HG03060 (cell line): ENCODE measurements around the gene ARPC2.

Experiments used
- ATAC-seq: cut with Tn5 transposase; IDR thresholded peaks from one replicate; pipeline ENCODE4 v1.9.1; 2021; ENCODE audit warnings: low read depth, moderate number of reproducible peaks; ENCODE audit not compliant: unreplicated experiment

Gene ARPC2

DNA sequence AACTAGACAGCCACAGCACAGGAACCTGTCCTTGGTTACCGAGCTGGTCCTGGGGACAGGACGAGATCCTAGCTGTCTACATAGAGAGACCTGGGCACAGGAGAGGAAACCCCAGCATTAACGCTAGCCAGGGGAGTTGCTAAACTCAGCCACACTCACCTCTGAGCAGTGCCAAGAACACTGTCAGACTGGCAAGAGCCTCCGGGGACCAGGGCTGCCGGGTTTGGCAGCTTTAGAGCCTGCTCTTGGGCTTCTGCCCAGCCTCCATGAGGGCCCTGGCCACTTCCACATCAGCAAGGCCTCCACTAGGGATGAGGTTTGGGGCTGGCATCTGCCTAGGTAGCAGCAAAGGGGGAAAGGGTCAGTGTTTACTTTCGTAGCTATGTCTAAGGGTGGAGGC, 68.6 kb downstream of the ARPC2 start:
- ATAC-seq, result no peak

DNA sequence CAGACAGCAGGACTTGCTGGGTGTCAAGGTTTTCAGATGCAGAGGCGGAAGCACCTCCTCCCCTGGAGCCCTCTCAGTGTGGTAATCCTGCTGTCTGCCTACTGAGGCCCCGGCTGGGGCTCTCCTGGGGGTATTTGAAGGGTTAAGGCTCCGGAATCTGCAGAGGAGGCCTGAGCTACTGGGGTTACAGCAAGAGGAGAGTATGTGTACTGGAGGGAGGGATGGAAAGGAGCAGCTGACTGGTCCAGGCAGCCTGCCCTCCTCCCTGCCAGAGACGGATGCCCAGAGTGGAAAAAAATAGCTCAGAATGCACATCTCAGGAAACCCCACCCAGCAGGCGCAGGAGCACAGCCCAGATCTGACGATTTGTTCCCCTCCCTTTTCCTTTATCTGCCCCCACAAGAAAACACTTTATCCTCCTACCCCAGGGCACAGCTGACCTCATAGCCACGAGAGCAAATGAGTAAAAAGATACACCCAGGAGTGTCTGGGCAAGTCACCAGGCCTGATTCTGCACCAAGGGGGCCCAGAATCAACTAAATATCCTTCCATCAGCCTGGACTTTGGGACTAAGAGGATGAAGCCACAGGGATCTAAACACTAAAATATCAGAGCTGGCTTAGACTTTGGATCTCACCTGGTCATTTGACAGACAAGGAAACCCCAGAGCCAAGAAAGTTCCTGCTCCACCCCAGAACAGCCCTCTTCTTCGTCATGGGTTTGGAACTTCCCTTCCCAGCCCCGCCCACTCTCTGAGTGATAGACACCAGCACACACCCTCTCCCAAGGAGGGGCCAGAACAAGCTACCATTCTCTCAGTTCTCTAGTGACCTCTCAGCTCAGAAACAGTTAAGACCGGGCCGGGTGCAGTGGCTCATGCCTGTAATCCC, 69.8 kb downstream of the ARPC2 start:
- ATAC-seq, result no peak

DNA sequence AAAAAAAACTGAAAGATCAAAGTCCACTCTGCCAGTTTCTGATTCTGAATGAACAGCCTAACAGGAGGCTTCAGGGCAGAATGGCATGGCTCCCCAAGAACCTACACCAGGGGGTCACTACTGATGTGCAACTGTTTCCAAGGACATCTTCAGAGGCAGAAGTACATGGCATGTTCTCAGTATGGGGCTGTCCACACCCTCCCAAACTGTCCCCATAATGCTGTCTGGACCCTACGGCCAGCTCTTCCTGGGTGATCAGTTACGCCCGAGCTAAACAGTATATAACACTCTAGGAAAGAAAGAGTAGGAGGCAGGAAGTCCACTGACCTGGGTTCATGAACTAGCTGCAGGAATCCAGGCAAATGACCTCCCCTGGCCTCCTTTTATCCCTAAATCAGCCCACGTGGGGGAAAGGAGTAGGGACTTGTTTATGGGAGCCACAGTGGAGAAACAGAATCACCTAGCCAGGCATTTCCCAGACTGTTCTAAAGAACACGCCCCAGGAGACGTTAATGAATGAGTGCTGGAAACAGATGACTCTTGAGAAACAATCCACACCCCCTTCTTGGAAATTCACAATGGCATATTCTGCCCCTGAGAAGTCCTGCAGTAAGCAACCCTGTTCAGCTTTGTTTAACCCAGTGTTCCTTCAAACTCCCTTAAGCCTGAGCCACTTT, 72.8 kb downstream of the ARPC2 start:
- no peak for ATAC-seq

DNA sequence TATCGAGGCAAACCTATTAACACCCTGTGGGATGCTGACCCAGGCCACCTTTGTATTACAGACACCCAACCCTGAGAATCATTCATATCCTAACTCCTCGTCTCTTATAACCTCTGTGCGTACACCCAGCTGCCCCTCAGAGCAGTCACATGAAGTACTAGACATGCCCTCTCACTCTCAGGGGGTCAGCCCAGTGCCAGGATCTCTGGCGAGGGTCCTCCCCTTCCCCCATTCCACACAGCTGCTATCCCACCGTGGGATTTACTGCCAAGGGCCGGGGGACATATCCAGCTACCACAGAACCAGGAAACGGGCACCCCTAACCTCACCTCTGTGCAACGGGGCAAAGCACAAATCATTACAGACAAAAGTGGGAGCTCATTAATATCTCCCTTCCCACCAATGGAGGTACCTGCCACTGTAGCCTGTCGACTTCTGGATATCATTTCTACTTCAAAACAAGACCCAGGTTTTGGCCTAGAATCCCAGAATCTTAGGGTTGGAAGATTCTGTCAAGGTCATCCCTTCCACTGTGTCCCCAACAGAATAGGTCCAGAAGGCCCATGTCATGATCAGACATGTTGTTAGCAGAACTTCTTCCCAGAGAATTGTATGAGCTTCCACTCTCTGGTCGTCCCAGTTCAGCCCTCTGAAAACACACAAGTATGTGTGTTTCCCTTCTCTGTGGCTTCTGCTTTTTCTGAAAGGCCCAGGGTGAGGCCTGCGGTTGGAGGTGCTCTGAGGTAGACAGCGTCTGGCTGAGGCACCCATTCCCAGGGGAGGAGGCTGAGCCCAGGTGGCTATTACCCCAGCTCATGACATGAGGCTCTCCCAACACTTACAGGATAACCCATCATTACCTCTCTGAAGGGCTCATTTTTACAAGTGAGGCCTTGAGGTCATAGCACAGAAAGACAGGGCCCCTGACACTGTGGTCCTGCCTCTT, 73.6 kb downstream of the ARPC2 start:
- peak; percentile 37 for ATAC-seq

DNA sequence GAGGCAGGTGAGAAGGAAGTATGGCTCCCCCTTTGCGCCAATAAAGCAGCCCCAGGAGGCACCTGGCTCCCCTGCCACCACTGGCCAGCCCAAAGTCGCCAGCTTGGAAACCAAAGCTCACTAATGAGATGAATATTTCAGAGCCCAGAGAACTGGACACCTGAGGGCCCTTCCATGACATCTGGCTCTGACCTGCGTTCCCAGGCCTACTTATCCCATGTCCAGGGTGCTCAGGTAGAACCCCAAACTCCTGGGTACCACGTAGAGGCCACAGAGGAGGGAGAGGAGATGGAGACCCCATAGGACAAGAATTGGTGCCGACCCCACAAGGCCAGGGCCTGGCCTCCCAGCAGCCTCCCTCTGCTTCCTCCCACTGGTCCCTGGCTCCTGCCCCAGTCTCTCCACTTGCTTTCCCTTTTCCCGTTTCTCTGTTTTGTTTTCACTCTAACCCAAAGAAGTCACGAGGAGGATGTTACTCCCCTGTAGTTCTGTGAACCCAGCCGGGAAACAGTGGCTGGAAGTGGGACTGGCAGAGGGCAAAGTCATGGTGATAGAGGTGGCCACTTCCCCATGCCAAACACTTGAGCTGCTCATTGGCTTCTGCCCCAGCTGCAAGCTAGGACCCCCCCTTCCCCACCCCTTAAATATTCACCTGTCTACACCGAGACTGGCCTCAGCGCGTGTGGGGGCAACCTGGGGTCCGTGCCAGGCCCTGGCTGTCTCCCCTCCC, 74.5 kb downstream of the ARPC2 start:
- ATAC-seq, result no peak

DNA sequence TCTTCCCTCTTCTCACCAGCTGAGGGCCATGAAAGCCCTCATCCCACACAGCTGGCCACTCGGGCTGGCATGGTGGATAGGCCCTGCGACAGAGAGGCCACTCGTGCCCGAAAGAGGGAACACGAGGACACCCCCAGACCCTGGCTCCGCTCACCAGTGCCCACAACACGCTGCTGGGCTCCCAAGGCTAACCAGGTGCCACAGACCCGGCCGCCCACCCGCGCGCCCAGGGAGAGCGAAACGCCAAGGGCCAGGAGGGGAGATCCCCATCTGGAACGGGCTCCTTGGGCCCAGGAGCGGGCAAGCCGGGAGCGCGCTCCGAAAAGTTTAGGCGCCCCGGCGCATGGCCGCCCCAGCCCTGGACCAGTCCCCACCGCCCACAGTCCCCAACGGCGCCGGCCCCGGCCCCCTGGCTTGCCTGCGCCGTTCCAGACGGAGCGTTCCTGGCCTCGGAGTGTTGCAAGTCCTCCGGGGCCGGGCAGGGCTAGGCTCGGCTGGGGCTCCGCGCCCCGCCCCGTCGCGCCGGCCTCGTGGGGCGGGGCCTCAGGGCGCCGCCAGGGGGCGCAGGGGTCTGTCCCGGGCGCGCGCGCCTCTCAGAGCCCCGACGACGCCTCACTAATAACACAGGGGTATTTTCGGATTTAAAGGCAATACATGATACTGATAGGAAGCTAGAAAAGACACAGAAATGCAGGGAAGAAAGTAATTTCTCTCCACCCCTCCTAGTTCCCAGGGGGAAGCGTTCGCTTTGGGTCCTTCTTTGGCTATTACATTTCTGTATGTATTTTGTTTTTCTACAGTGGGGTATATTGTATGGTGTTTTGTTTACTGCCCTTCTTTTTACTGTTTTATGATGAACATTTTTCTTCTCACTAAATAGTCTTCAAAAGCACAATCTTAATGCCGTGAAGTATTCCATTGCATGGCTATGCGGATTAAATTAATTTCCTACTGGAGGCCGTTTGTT, 75.3 kb downstream of the ARPC2 start, which contains the start of gene TMBIM1:
TSS of gene TMBIM1 (minus strand) at position 456 of the 967 bp plus-strand sequence. CDS start 10,362 bp downstream, outside the sequence.
- peak; percentile 26 for ATAC-seq

DNA sequence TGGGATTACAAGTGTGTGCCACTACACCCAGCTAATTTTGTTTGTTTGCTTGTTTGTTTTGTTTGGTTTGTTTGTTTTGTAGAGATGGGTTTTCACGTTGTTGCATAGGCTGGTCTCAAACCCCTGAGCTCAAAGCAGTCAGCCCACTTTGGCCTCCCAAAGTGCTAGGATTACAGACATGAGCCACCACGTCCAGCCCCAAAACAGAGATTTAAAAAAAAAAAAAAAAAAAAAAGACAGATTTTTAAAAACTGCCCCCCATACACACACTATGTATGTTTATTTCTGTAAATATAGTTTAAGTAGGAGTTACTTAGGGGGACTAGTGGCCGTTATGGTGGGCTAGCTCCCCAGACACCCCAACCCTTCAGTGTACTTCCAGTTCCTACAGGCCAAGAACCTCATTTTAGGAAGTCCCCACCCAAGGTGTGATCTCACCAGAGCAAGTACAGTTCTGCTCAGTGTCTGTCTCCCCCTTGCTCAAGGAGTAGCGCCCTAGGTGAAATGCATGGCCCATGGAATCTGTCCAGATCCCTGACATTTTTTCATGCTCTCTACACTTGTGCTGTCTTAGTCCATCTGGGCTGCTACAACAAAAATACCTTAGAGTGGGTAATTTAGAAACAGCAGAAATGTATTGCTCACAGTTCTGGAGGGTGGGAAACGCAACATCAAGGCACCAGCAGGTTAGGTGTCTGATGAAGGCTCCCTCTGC, 76.9 kb downstream of the ARPC2 start:
- ATAC-seq, result no peak

DNA sequence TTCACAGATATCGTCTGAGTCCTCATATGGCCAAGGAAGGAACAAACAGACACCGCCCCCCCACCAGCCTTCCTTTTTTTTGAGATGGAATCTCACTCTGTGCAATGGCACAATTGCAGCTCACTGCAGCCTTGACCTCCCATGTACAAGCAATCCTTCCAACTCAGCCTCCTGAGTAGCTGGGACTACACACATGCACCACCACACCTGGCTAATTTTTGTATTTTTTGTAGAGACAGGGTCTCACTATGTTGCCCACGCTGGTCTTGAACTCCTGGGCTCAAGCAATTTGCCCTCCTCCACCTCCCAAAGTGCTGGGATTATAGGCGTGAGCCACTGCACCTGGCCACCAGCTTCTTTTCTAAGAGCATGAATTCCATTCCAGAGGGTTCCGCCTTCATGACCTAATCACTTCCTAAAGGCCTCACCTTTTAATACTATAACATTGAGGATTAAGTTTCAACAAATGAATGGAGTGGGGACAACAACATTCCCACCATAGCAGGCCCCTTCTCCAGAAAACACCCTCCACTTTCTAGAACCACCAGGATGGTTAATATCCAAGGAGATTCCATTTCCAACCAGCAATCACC, 77.5 kb downstream of the ARPC2 start:
- no peak for ATAC-seq

DNA sequence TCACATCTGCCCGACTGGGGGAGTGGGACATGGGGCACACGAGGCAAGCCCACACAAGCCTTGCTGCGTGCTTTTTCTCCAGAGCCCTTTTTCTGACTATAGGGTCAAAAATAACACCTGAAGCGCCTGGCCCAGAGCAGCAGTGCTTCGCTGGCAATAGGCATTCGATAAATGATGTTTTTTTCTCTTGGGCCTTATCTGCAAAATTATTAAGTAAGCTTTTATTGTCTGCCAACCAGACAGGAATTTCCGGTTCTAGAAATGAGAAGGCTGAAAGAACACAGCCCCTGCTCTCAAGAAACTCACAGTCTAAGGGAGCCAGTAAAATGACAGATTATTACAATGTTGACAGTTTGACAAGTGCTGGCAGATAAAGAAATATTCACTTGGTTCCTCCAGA, 78.0 kb downstream of the ARPC2 start:
- ATAC-seq, result no peak

DNA sequence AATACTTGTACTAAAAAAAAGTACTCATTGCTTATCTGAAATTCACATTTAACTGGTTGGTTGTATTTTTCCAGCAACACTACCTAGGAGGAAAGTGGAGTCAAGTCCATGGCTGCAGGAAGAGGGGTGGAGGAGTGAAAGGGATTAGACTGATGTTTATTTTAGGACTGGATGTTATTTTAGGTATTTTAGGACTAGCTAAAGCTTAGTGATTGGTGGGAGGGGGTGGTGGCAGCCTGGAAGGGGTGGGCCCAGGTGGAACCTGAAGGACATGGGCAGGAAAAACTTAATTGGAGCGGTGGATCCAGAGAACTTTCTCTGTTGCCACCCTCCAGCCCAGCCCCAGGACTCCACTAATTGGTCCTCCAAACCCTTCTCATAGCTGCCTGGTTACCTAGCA, 79.2 kb downstream of the ARPC2 start:
- ATAC-seq, result no peak

DNA sequence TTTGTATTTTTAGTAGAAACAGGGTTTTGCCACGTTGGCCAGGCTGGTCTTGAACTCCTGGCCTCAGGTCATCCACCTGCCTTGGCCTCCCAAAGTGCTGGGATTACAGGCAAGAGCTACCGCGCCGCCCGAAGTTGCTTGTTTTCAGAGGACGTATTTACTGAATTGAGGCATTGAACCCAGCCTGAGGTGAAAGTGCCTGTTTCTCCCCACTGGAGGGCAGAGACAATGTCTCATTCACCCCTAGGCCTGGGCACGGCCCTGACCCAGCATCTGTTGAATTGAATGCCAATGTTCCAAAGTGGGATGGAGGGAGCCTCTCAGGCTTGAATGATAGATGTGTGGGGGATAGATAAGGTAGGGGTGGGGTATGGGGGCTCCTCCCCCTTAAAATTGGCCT, 79.9 kb downstream of the ARPC2 start:
- ATAC-seq, result no peak

DNA sequence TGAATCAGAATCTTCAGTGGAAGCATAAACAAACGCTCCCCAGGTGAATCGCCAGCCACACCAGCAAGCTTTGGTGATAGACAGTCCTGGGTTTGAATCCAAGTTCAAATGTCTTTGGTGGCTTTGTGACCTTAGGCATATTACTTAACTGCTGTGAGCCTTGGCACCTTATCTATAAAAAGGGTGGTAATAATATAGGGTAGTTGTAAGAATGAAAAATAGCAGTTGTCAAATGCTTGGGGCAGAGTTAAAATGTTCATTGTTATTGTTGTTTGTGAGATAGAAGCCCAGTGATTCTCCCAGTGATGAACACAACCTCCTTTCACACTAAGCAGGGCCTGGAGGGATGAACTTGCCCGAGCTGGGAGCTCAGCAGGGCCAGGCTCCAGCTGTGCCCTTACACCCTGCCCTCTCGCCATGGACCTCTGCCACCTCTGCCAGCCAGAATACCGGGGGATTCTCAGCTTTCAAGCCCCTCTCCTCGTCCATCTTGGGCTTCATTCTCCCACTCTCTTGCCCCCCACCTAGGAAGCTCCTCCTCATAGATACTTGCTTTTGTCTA, 81.4 kb downstream of the ARPC2 start:
- ATAC-seq, result no peak

DNA sequence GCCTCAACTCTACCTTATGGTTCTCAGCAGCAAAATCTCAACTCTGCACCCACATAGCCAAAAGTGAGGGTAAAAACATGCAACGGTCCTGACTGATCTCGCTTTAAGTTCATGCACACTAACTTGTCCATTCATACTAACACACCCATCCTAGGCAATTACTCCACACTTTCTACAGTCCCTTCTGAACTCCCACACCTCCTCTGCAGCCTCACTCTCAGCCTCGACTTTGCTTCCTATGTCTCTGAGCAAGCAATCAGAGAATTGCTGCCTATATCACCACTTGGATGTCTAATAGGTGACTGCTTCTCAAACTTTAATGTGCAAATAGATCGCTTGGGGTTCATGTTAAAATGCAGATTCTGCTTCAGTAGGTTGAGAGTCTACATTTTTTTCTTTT, 83.2 kb downstream of the ARPC2 start:
- ATAC-seq, result no peak

DNA sequence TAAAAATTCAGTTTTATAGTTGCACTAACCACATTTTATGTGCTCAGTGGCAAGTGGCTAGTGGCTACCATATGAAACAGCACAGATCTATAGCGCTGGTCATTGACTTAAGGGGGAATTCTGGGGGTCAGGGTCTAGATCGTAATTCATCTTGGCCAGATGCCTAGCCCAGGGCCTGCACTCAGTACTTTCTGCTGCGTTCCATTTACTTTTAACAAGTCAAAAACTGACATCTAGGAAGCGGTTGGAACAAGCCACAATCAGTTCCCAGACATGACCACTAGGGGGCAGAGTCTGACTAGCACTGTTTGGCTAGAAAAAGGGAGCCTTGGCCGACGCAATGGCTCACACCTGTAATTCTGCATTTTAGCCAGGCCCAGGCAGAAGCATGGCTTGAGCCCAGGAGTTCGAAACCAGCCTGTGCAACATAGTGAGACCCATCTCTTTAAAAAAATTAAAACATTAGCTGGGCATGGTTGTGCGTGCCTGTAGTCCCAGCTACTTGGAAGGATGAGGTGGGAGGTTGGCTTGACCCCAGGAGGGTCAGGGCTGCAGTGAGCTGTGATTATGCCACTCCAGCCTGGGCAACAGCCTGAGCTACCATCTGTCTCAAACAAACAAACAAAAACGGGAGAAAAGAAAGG, 84.3 kb downstream of the ARPC2 start:
- ATAC-seq, result peak; percentile 60
